GM10266 (cell line): Measurements from ENCODE around the gene PRKAG2.

Source experiments
- DNase-seq: peaks from one replicate; pipeline ENCODE4 v3.0.0; 2012; ENCODE audit errors: extremely low spot score
- TF ChIP-seq, protein P1 (sequence below): IDR thresholded peaks from 2 replicates; pipeline ENCODE4 v1.5.1; 2012; ENCODE audit warnings: mild to moderate bottlenecking, low read depth; ENCODE audit not compliant: control insufficient read depth, insufficient read depth; ENCODE audit errors: missing control alignments

The PRKAG2 gene

DNA sequence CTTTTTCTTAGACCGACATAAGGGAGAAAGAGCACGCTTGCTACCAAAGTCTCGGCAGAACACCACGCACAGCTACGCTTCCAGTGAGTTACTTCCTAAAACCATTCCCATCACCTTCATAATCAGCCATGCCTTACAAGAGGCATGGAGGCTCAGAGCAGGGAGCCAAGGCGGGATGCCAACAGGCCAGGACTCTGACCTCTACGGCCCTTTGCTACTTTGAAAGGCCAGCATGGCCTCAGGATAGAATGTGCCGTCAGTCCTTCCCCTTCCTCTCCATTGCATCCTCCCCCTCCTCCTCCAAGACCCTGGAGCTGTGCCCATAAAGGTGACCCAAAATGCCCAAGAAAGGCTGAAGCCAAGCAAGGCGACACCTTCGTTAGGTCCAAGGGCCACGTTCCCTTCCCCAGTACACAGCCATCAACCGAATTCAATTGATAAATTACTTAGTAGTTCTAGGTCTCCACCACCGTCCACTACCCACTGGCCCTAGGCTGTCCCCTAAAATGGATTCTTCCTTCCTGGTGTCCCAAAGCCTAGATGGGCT is 5.7 kb downstream of the PRKAG2 start:
- TF ChIP-seq, protein P1, sequence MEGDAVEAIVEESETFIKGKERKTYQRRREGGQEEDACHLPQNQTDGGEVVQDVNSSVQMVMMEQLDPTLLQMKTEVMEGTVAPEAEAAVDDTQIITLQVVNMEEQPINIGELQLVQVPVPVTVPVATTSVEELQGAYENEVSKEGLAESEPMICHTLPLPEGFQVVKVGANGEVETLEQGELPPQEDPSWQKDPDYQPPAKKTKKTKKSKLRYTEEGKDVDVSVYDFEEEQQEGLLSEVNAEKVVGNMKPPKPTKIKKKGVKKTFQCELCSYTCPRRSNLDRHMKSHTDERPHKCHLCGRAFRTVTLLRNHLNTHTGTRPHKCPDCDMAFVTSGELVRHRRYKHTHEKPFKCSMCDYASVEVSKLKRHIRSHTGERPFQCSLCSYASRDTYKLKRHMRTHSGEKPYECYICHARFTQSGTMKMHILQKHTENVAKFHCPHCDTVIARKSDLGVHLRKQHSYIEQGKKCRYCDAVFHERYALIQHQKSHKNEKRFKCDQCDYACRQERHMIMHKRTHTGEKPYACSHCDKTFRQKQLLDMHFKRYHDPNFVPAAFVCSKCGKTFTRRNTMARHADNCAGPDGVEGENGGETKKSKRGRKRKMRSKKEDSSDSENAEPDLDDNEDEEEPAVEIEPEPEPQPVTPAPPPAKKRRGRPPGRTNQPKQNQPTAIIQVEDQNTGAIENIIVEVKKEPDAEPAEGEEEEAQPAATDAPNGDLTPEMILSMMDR, result no peak
- no peak for DNase-seq

- TF ChIP-seq, protein P1, result no peak
- no peak for DNase-seq
Measured at GRCh38 chr7:151869968-151870918, 6.7 kb downstream of the PRKAG2 start.

DNA sequence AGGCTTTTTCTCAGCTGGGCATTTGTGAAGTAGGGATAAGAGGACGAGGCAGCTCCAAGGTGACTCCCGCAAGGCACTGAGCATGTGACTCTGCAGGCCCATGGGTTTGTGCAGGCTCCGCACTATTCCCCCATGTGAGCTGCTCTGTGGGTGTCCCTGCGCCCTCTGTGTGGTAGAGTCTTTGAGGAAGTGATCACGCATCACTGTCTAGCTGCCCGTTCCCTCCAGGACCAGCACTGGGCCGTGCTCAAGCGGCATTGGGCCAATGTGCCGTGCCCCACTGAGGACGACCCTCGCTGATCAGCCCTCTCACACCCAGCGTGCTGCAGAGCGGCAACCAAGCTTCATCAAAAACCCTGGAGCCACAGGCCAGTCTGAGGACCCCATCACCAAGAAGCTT is 7.5 kb downstream of the PRKAG2 start:
- TF ChIP-seq, protein P1, result no peak
- no peak for DNase-seq

DNA sequence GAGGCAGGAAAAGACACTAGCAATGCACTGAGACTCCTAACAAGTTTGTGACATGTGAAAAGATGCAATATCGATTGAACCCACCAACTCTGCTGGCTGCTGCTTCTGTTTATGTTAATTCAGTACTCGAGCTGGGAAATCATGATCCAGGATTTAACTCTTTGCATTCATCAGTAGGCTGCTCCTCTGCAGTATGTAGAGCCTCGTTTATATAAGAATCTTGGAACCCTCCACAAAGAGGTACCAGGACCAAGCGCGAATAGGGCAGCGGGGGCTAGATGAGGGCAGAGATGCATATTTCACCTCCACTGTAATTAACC is 7.8 kb downstream of the PRKAG2 start:
- DNase-seq, result no peak
- TF ChIP-seq, protein P1, result no peak

DNA sequence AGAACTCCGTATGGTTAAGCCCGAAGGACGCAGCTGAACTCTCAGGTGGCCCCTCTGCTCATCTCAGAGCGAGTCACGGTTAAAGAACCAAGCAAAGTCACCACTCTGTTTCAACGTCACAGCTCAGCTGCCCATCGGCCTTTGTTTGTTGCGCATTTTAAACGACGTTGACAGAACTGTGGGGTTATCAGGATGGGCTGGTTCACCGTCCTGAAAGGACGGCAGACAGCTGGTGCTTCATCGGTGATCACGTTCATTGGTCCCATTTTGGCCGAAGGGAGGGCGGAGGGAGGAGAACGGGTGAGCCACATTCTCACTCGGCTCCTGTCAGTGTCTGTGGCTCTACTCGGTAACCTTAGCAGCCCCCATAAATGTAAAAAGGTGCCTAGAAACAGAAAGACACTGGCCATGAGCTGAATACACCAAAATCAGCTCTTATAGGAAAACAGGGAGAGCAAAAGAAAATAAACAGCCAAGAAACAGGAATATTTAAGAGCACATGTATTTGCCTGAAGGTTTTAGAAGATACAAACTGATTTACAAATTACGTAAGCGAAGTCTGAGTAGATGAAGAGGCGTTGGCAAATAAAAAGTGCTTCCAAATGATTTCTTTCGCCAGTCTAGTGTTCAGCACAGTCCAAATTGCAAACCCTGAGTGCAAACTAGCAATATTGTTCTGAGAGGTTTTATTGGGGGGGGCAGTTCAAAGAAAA is 8.4 kb downstream of the PRKAG2 start:
- TF ChIP-seq, protein P1, result no peak
- no peak for DNase-seq

- TF ChIP-seq, protein P1, result no peak
- DNase-seq, result no peak
Measured at GRCh38 chr7:151867912-151868311, 9.0 kb downstream of the PRKAG2 start.
